Activated naive CD4-positive, alpha-beta T cell treated with anti-CD3 and anti-CD28 coated beads, Interleukin-2, amount 10 ng/mL, durations not matched to agents 7 days and 5 days (primary cell): ENCODE measurements around the gene NHLRC2.

ENCODE experiments used
- CTCF ChIA-PET: fragments of 350-600 bp; sonication (Branson Sonifier 250); formaldehyde crosslinking; loops from one replicate; lab custom pipeline; 2021; ENCODE audit warnings: antibody characterized with exemption; lab: Charles Lee
- DNase-seq: peaks from one replicate; pipeline ENCODE4 v3.0.0-alpha.2; 2020
- H3K27ac Mint-ChIP-seq: one replicate; pipeline ENCODE4 v1.8.0; 2021; ENCODE audit warnings: mild to moderate bottlenecking, moderate library complexity, mixed read lengths
- H3K27me3 Mint-ChIP-seq: one replicate; pipeline ENCODE4 v1.8.0; 2021; ENCODE audit warnings: mild to moderate bottlenecking, mixed read lengths
- H3K36me3 Mint-ChIP-seq: one replicate; pipeline ENCODE4 v1.8.0; 2021; ENCODE audit warnings: mixed read lengths
- H3K4me1 Mint-ChIP-seq: one replicate; pipeline ENCODE4 v1.8.0; 2021; ENCODE audit warnings: mixed read lengths
- H3K4me3 Mint-ChIP-seq: one replicate; pipeline ENCODE4 v1.8.0; 2021; ENCODE audit warnings: mild to moderate bottlenecking, moderate library complexity, mixed read lengths
- H3K9me3 Mint-ChIP-seq: one replicate; pipeline ENCODE4 v1.8.0; 2021; ENCODE audit warnings: mixed read lengths

Gene NHLRC2

GRCh38 chr10:113875212-113875611 lies 20.8 kb downstream of the NHLRC2 start:
- CTCF ChIA-PET = interaction anchor here (1.1 kb wide), 1 partner anchor 27 kb away, joined by 3 read pairs; no protein-coding TSS in a partner anchor
- H3K27ac Mint-ChIP-seq = no peak overlapping the region

GRCh38 chr10:113876461-113876860 lies 22.0 kb downstream of the NHLRC2 start:
- H3K4me3 Mint-ChIP-seq = no peak overlapping the region
- CTCF ChIA-PET = no interaction called here

More at GRCh38 chr10:113875212-113875611, 20.8 kb downstream of the NHLRC2 start:
- Mint-ChIP-seq H3K27me3 (no peaks in the 10 kb centered on the region), H3K4me3 (no peak overlapping the region), H3K36me3 (peaks cover 23% of the 10 kb centered on the region), H3K9me3 (no peaks in the 10 kb centered on the region), H3K4me1 (no peaks in the 10 kb centered on the region)
- no peak for DNase-seq

GRCh38 chr10:113879691-113880090 lies 25.2 kb downstream of the NHLRC2 start:
- CTCF ChIA-PET = no interaction called here
- H3K36me3 Mint-ChIP-seq = peaks cover 37% of the 10 kb centered on the region

More at GRCh38 chr10:113876461-113876860, 22.0 kb downstream of the NHLRC2 start:
- Mint-ChIP-seq H3K27ac (no peak overlapping the region), H3K27me3 (no peaks in the 10 kb centered on the region), H3K36me3 (peaks cover 26% of the 10 kb centered on the region), H3K4me1 (no peaks in the 10 kb centered on the region), H3K9me3 (no peaks in the 10 kb centered on the region)
- no peak for DNase-seq

GRCh38 chr10:113880236-113880635 lies 25.8 kb downstream of the NHLRC2 start:
- no peak for DNase-seq
- Mint-ChIP-seq H3K4me3 (no peak overlapping the region), H3K27me3 (no peaks in the 10 kb centered on the region), H3K9me3 (no peaks in the 10 kb centered on the region), H3K36me3 (peaks cover 39% of the 10 kb centered on the region), H3K4me1 (peaks cover 12% of the 10 kb centered on the region), H3K27ac (no peak overlapping the region)
- CTCF ChIA-PET = no interaction called here

More at GRCh38 chr10:113879691-113880090, 25.2 kb downstream of the NHLRC2 start:
- Mint-ChIP-seq H3K27me3 (no peaks in the 10 kb centered on the region), H3K9me3 (no peaks in the 10 kb centered on the region), H3K4me3 (no peak overlapping the region), H3K27ac (no peak overlapping the region), H3K4me1 (peaks cover 12% of the 10 kb centered on the region)
- DNase-seq = no peak

- Mint-ChIP-seq H3K27ac (no peak overlapping the region), H3K4me3 (no peak overlapping the region), H3K27me3 (no peaks in the 10 kb centered on the region), H3K36me3 (peaks cover 53% of the 10 kb centered on the region), H3K9me3 (no peaks in the 10 kb centered on the region), H3K4me1 (peaks cover 12% of the 10 kb centered on the region)
- CTCF ChIA-PET = no interaction called here
- no peak for DNase-seq
These were observed 27.8 kb downstream of the NHLRC2 start for GRCh38 chr10:113882240-113882639.

- no peak overlapping the region for H3K4me3 Mint-ChIP-seq
- H3K27ac Mint-ChIP-seq = no peak overlapping the region
- no peak for DNase-seq
- H3K36me3 Mint-ChIP-seq = peaks cover 31% of the 10 kb centered on the region
- H3K4me1 Mint-ChIP-seq = no peaks in the 10 kb centered on the region
- H3K27me3 Mint-ChIP-seq = no peaks in the 10 kb centered on the region
- CTCF ChIA-PET = no interaction called here
- no peaks in the 10 kb centered on the region for H3K9me3 Mint-ChIP-seq
These were observed 35.5 kb downstream of the NHLRC2 start for GRCh38 chr10:113889911-113890310.

GRCh38 chr10:113890769-113891168 lies 36.3 kb downstream of the NHLRC2 start:
- DNase-seq = no peak
- CTCF ChIA-PET = no interaction called here
- Mint-ChIP-seq H3K9me3 (no peaks in the 10 kb centered on the region), H3K4me1 (no peaks in the 10 kb centered on the region), H3K27me3 (no peaks in the 10 kb centered on the region), H3K36me3 (peaks cover 31% of the 10 kb centered on the region), H3K4me3 (no peak overlapping the region), H3K27ac (no peak overlapping the region)

GRCh38 chr10:113891476-113891875 lies 37.0 kb downstream of the NHLRC2 start:
- no peak overlapping the region for H3K4me3 Mint-ChIP-seq
- peaks cover 25% of the 10 kb centered on the region for H3K36me3 Mint-ChIP-seq
- CTCF ChIA-PET = no interaction called here
- DNase-seq = no peak
- no peaks in the 10 kb centered on the region for H3K9me3 Mint-ChIP-seq
- H3K4me1 Mint-ChIP-seq = no peaks in the 10 kb centered on the region
- H3K27ac Mint-ChIP-seq = no peak overlapping the region
- H3K27me3 Mint-ChIP-seq = no peaks in the 10 kb centered on the region

- Mint-ChIP-seq H3K36me3 (peaks cover 21% of the 10 kb centered on the region), H3K4me1 (no peaks in the 10 kb centered on the region), H3K9me3 (no peaks in the 10 kb centered on the region), H3K27me3 (no peaks in the 10 kb centered on the region), H3K27ac (no peak overlapping the region), H3K4me3 (no peak overlapping the region)
- CTCF ChIA-PET = interaction anchor here (1.4 kb wide), 1 partner anchor 94 kb away, joined by 5 read pairs; no protein-coding TSS in a partner anchor
- no peak for DNase-seq
These were observed 39.1 kb downstream of the NHLRC2 start for GRCh38 chr10:113893570-113893969.

GRCh38 chr10:113894581-113894980 lies 40.1 kb downstream of the NHLRC2 start:
- Mint-ChIP-seq H3K9me3 (no peaks in the 10 kb centered on the region), H3K4me3 (no peak overlapping the region), H3K27me3 (no peaks in the 10 kb centered on the region), H3K36me3 (peaks cover 23% of the 10 kb centered on the region), H3K4me1 (no peaks in the 10 kb centered on the region), H3K27ac (no peak overlapping the region)
- CTCF ChIA-PET = interaction anchor here (1.4 kb wide), 1 partner anchor 95 kb away, joined by 5 read pairs; no protein-coding TSS in a partner anchor
- no peak for DNase-seq

GRCh38 chr10:113895018-113895417 lies 40.6 kb downstream of the NHLRC2 start:
- no peak overlapping the region for H3K27ac Mint-ChIP-seq
- H3K4me3 Mint-ChIP-seq = no peak overlapping the region
- H3K27me3 Mint-ChIP-seq = no peaks in the 10 kb centered on the region
- H3K4me1 Mint-ChIP-seq = no peaks in the 10 kb centered on the region
- DNase-seq = no peak
- no peaks in the 10 kb centered on the region for H3K9me3 Mint-ChIP-seq
- H3K36me3 Mint-ChIP-seq = peaks cover 20% of the 10 kb centered on the region
- CTCF ChIA-PET = no interaction called here

GRCh38 chr10:113897693-113898618 lies 43.5 kb downstream of the NHLRC2 start:
- no peaks in the 10 kb centered on the region for H3K27me3 Mint-ChIP-seq
- CTCF ChIA-PET = no interaction called here
- H3K36me3 Mint-ChIP-seq = peaks cover 25% of the 10 kb centered on the region
- no peak overlapping the region for H3K27ac Mint-ChIP-seq
- no peak for DNase-seq
- H3K4me3 Mint-ChIP-seq = no peak overlapping the region
- H3K4me1 Mint-ChIP-seq = no peaks in the 10 kb centered on the region
- H3K9me3 Mint-ChIP-seq = no peaks in the 10 kb centered on the region

GRCh38 chr10:113899952-113900598 lies 45.6 kb downstream of the NHLRC2 start:
- Mint-ChIP-seq H3K9me3 (no peaks in the 10 kb centered on the region), H3K4me1 (no peaks in the 10 kb centered on the region), H3K27me3 (no peaks in the 10 kb centered on the region), H3K27ac (no peak overlapping the region), H3K4me3 (no peak overlapping the region), H3K36me3 (peaks cover 22% of the 10 kb centered on the region)
- CTCF ChIA-PET = no interaction called here
- no peak for DNase-seq

GRCh38 chr10:113905756-113906155 lies 51.3 kb downstream of the NHLRC2 start:
- no peaks in the 10 kb centered on the region for H3K4me1 Mint-ChIP-seq
- H3K27ac Mint-ChIP-seq = no peak overlapping the region
- H3K4me3 Mint-ChIP-seq = no peak overlapping the region
- H3K27me3 Mint-ChIP-seq = no peaks in the 10 kb centered on the region
- DNase-seq = no peak
- H3K36me3 Mint-ChIP-seq = peaks cover 21% of the 10 kb centered on the region
- CTCF ChIA-PET = no interaction called here
- H3K9me3 Mint-ChIP-seq = no peaks in the 10 kb centered on the region
